GM21367 (cell line): ENCODE measurements around the gene SSR3.
A peak's percentile ranks its signal among the peaks of the same experiment; 100 is the strongest.
"Not testable (repeated sequence)": the region's sequence is repeated elsewhere in the genome, so short reads cannot be mapped to it uniquely, and the experiment has no call there.

Source experiments
- ATAC-seq: cut with Tn5 transposase; IDR thresholded peaks from one replicate; pipeline ENCODE4 v1.9.1; 2021; ENCODE audit not compliant: unreplicated experiment

Gene SSR3

GRCh38 chr3:156576651-156577348 is 21.9 kb upstream of the SSR3 start:
- no peak for ATAC-seq

- no peak for ATAC-seq
Measured at GRCh38 chr3:156576051-156576450, 21.1 kb upstream of the SSR3 start.

- no peak for ATAC-seq
Measured at GRCh38 chr3:156575641-156576040, 20.7 kb upstream of the SSR3 start.

GRCh38 chr3:156569881-156570280 is 15.0 kb upstream of the SSR3 start:
- ATAC-seq = not testable (repeated sequence)

GRCh38 chr3:156569016-156569415 is 14.1 kb upstream of the SSR3 start:
- ATAC-seq = not testable (repeated sequence)

GRCh38 chr3:156563900-156564682 is 9.2 kb upstream of the SSR3 start:
- ATAC-seq = no peak

GRCh38 chr3:156562486-156562885 is 7.6 kb upstream of the SSR3 start:
- not testable (repeated sequence) for ATAC-seq

GRCh38 chr3:156561533-156561932 is 6.6 kb upstream of the SSR3 start:
- ATAC-seq = no peak

GRCh38 chr3:156559321-156559720 is 4.4 kb upstream of the SSR3 start:
- ATAC-seq = no peak

- no peak for ATAC-seq
Measured at GRCh38 chr3:156558389-156558788, 3.5 kb upstream of the SSR3 start.

GRCh38 chr3:156554515-156554841 is 439 bp downstream of the SSR3 start:
- peak; percentile 2 for ATAC-seq

GRCh38 chr3:156553705-156554356 is 1.1 kb downstream of the SSR3 start:
- ATAC-seq = no peak

- no peak for ATAC-seq
Measured at GRCh38 chr3:156552973-156553372, 1.9 kb downstream of the SSR3 start.

- no peak for ATAC-seq
Measured at GRCh38 chr3:156551746-156552145, 3.2 kb downstream of the SSR3 start.

GRCh38 chr3:156551261-156551660 is 3.7 kb downstream of the SSR3 start:
- ATAC-seq = no peak

- ATAC-seq = no peak
Measured at GRCh38 chr3:156548902-156549301, 6.0 kb downstream of the SSR3 start.

GRCh38 chr3:156548041-156548687 is 6.8 kb downstream of the SSR3 start:
- no peak for ATAC-seq

- no peak for ATAC-seq
Measured at GRCh38 chr3:156547637-156548036, 7.3 kb downstream of the SSR3 start.

GRCh38 chr3:156543043-156543555 is 11.8 kb downstream of the SSR3 start:
- no peak for ATAC-seq

GRCh38 chr3:156542101-156543042 is 12.5 kb downstream of the SSR3 start:
- no peak for ATAC-seq
